T47D (cell line): ENCODE data around the gene ADIRF.
"Not testable (repeated sequence)": the region's sequence is repeated elsewhere in the genome, so short reads cannot be mapped to it uniquely, and the experiment has no call there.

Experiments
- DNase-seq, 2 experiments: peaks; one replicate each; pipeline versions ENCODE4 v3.0.0 to v3.0.0-alpha.2; 2011 to 2012; ENCODE audit warnings: low read depth in 1 of 2, low spot score in 1 of 2
- JUND ChIP-seq: IDR thresholded peaks from 2 replicates; pipeline ENCODE4 v1.6.1; 2012; ENCODE audit warnings: low read depth
- in situ Hi-C: cut with HindIII; loops from 2 replicates; pipeline ENCODE4 v1.10.0; 2016; ENCODE audit warnings: low sequenced_read_pairs, low pct_unique_long_range_greater_than_20kb

Gene ADIRF

DNA sequence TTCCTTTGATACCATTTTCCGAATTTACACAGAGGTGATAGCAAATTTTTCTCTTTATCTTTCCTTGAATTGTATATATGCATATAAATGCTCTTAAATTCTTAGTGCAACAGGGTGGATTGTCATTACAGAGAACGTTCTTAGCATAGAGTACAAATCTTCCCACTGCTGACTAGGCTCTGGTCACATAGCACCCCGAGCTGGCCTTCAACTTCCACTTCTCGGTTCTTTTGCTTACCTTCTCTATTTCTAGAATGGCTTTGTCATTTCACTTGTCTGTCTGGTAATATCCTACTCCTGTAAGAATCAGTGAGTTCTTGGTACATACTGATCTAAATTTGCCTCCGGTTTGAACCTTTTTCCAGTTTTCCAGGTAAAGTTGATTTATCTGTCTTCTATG, 13.4 kb downstream of the ADIRF start:
- in situ Hi-C loops = no loop called here
- TF ChIP-seq JUND = no peak
- no peak for DNase-seq

DNA sequence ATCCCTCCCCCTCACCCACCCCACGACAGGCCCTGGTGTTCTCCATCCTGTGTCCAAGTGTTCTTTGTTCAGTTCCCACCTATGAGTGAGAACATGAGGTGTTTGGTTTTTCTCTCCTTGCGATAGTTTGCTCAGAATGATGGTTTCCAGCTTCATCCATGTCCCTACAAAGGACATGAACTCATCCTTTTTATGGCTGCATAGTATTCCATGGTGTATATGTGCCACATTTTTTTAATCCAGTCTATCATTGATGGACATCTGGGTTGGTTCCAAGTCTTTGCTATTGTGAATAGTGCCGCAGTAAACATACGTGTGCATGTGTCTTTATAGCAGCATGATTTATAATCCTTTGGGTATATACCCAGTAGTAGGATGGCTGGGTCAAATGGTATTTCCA, 16.2 kb downstream of the ADIRF start:
- in situ Hi-C loops, DNase-seq: not testable (repeated sequence)

DNA sequence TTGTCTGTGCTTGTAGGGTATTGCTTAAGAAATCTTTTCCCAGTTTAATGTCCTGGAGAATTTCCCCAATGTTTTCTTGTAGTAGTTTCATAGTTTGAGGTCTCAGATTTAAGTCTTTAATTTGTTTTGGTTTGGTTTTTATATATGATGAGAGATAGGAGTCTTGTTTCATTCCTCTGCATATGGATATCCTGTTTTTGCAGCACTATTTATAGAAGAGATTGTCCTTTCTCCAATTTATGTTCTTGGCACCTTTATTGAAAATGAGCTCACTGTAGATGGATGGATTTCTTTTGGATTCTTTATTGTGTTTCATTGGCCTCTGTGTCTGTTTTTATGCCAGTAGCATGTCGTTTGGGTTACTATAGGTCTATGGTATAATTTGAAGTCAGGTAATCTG, 20.2 kb downstream of the ADIRF start:
- DNase-seq = no peak
- in situ Hi-C loops = no loop called here
- no peak for TF ChIP-seq JUND

DNA sequence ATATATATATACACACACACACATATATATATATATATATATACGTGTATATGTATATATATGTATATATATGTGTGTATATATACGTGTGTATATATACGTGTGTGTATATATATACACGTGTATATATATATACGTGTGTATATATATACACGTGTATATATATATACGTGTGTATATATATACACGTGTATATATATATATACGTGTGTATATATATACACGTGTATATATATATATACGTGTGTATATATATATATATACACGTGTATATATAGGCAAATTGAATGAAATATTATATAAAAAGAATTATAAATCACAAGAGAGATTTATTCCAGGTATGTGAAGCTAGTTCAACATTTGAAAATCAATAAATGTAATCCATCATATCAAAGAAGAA, 23.1 kb downstream of the ADIRF start:
- DNase-seq, in situ Hi-C loops: not testable (repeated sequence)

DNA sequence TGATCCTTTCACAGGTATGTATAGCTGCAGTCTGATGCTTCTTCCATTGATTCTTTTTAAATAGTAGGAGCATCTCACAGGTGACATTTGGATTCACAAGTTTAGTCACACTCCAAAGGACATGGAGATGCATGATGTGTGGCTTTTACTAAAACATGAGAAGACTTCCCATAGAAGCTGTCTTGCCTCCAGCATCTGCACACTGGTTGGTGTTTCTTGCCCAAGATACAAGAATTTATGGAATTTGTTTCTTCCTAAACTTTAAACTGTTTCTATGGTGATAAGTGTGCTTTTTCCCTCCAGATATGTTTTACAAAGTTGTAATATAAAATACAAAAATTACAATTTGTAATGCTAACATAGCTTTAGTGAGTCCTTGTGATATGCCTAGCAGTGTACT, 24.2 kb downstream of the ADIRF start:
- in situ Hi-C loops = no loop called here
- DNase-seq = no peak
- no peak for TF ChIP-seq JUND

DNA sequence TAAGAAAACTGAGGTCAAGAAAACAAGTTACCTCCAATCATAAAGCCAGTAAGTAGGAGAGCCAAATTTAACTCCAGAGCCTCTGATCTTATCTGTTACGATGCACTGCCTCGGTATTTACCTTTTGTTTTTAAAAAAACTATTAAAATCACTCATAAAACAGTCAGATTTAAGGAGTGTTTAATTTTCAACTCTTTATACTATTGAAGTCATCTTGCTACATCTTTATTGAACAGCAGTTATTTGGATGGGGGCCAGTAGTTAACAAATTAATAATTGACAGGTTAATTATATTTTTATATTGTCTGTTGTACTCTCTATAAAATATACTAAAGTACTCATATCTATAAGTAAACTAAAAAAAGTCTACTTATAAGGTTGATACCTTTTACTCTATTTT, 24.6 kb downstream of the ADIRF start:
- in situ Hi-C loops = no loop called here
- no peak for TF ChIP-seq JUND
- DNase-seq = no peak

DNA sequence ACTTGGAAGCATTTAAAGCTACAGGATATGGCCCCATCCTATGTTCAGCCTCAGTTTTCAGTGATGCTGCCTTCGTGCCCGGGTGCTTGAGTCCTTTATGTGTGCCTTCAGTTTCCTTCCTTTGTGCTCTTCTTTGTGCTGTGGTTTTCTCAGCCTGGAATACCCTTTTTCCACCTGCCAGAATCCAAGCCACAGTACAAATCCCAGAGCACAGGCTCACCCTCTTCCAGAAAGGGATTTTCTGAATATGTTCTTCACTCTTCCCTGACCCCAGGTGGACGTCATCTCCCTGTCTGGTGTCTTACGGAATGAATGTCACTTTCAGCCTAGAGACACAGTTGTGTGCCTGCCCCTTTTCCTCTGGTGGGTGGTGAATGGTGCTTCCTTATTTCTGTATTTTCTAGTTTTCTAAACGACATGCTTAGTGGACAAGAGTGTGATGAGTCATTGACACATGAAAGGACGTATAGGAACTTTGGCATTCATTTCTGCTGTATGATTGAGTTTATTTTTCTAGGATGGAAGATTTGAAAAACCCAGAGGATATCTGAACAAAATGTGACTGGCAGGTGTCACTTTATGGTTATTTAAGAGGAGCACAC, 31.6 kb downstream of the ADIRF start:
- DNase-seq, in situ Hi-C loops: not testable (repeated sequence)

DNA sequence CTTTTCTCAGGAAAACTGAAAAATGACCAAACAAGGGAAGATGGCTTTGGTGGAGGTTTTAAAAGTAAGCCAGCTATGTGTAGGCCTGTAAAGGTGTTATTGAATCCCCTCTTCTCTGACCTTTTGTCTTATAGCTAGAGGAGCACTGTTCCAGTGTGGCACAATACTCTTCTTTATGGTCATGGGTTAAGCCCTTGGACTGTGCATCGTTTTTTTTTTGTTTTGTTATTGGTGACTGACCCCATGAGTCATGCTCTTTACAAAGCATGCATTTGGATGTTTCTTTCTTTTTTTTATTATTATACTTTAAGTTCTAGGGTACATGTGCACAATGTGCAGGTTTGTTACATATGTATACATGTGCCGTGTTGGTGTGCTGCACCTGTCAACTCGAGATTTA, 32.2 kb downstream of the ADIRF start:
- no peak for TF ChIP-seq JUND
- DNase-seq = no peak
- in situ Hi-C loops = no loop called here

DNA sequence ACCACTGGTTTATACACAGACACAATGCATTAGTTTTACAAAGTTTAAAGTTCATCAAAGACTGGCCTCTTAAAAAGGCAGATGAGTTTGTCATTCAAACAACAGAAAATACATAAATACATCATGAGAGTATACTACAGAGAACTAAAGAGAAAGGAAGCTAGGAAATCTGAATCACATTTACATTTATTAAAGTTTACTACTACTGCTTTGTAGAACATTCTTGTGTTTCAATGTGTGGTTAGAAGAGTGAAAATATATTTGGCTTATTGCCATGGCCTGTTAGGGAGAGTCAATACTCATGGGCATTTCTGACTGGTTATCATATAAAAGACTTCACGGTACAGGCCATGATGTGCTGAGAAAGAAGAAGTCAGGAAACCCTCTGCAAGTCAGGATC, 38.8 kb downstream of the ADIRF start:
- in situ Hi-C loops = not testable (repeated sequence)

DNA sequence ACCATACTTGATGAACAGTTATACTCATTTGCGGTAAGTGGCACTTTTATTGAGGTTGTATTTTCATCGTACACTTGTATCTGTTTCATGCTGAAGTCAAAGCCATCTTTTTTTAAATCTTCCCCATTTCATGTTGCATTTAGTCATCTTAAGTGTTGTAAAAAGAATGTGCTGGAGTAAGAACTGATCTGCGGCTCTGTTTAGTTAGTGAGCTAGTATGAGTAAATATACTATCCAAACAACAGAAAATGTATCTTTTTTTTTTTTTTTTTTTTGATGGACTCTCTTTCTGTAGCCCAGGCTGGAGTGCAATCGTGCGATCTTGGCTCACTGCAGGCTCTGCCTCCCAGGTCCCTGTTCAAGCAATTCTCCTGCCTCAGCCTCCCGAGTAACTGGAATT, 39.4 kb downstream of the ADIRF start:
- in situ Hi-C loops = not testable (repeated sequence)
- peak in 1 of 2 experiments; percentile 42 for DNase-seq

More for the DNA sequence above, 38.8 kb downstream of the ADIRF start:
- not testable (repeated sequence) for DNase-seq

DNA sequence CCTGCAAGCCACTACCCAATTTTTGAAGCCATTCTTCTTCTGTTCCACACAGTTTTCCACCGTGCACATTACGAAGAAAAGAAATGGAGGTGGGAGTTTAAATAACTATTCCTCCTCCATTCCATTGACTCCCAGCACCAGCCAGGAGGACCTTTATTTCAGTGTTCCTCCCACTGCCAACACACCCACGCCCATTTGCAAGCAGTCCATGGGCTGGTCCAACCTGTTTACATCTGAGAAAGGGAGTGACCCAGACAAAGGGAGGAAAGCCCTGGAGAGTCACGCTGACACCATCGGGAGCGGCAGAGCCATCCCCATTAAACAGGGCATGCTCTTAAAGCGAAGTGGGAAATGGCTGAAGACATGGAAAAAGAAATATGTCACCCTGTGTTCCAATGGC, 40.0 kb downstream of the ADIRF start:
- in situ Hi-C loops = not testable (repeated sequence)

DNA sequence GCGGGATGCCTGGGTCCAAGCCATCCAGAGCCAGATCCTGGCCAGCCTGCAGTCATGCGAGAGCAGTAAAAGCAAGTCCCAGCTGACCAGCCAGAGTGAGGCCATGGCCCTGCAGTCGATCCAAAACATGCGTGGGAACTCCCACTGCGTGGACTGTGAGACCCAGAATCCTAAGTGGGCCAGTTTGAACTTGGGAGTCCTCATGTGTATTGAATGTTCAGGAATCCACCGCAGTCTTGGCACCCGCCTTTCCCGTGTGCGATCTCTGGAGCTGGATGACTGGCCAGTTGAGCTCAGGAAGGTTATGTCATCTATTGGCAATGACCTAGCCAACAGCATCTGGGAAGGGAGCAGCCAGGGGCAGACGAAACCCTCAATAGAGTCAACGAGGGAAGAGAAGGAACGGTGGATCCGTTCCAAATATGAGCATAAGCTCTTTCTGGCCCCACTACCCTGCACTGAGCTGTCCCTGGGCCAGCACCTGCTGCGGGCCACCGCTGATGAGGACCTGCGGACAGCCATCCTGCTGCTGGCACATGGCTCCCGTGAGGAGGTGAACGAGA, 40.9 kb downstream of the ADIRF start:
- DNase-seq, in situ Hi-C loops: not testable (repeated sequence)

More for the DNA sequence above, 40.0 kb downstream of the ADIRF start:
- peak in 1 of 2 experiments; percentile 94 for DNase-seq

DNA sequence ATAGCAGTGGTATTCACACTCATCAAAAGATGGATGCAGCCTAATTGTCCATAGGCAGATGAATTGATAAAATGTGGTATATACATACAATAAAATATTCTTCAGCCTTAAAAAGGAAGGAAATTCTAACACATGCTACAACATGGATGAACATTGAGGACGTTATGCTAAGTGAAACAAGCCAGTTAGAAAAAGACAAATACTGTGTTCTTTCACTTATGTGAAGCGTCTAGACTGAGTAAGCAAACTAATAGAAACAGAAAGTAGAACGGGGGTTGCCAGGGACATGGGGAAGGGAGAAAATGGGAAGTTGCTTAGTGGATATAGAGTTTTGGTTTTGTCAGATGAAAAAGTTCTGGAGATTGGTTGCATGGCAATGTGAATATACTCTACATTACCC, 45.2 kb downstream of the ADIRF start:
- in situ Hi-C loops, DNase-seq: not testable (repeated sequence)

DNA sequence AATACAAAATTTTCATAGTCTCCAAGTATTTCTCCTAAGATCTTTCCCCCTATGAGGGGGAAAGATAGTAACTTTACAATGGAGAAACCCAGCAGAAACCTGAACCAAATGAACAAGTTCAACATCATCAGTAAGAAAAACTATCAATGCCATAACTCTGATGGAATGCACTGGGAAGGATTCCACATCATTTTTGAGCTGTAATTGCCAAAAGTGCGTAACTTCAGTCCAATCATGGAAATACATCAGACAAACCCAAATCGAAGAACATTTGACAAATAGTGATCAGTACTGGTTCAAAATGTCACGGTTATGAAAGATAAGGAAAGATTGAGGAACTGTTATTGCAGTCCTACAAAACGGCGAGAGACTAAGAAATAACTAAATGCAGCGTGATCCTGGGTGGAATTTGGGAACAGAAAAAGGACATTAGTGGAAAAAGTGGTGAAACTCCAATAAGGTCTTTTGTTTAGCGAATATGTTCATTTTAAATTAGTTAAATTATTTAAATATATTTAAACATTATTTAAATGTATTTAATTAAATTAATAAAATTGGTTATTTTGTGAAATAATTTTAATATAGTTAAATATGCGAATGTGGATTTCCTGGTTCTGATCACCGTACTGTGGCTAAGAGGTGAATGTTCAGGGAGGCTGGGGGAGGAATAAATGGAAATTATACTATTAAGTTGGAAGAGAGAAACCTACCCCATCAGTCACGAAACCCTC, 46.9 kb downstream of the ADIRF start:
- DNase-seq, in situ Hi-C loops: not testable (repeated sequence)

DNA sequence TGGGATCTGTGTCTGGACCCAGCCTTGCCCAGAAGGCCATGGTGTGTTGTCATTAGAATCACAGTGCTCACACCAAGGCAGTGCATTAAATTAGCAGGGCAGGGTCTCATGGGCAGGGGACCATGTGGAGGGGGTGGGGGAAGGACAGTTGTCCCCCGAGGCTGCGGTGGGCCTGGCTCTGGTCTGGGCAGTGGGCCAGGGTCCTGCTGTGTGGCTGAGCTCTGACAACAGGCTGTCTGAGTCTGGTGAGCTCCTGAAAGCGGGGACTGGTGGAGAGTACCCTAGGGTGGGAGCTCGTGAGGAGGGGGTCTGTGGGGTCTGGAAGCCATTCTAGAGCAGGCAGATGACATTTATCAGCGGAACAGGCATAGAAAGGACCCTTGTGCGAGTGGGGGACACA, 49.8 kb downstream of the ADIRF start:
- DNase-seq, in situ Hi-C loops: not testable (repeated sequence)

DNA sequence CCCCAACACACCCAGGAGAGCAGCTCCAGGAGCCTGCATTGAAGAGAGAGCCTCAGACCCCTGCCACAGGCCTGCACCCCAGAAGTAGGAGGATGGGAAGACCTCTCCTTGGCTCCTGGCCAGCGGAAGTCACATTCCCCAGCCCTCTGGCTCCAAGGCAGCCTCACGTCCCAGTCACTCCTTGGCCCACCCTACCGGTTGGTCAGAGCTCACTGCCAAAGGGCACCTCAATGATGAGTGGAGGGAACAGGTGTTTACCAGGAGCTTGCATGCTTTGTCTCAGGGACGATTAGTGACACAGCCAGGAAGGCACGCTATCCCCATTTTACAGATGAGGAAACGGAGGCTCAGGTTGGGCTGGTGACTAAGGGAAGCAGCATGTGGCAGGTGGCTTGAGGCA, 50.8 kb downstream of the ADIRF start:
- DNase-seq = peak in 1 of 2 experiments; percentile 27
- in situ Hi-C loops = not testable (repeated sequence)

DNA sequence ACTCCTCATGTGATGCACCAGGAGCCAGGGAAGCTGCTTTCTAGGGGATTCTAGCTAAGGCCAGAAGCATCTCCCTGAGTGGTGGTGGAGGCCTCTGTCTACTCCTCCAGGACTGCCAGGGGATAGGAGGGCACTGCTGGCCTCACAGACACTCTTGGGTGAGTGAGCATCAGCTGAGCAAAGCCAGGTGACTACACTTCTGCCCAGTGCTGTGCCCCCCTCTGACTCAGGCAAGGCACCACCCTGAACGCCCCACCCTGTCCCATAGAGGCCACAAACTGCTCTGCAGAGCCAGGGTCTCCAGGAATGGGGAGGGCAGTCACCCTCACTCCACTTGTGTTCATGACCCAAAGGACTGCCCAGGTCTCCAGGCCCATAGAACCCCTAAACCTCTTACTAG, 51.2 kb downstream of the ADIRF start:
- in situ Hi-C loops, DNase-seq: not testable (repeated sequence)

DNA sequence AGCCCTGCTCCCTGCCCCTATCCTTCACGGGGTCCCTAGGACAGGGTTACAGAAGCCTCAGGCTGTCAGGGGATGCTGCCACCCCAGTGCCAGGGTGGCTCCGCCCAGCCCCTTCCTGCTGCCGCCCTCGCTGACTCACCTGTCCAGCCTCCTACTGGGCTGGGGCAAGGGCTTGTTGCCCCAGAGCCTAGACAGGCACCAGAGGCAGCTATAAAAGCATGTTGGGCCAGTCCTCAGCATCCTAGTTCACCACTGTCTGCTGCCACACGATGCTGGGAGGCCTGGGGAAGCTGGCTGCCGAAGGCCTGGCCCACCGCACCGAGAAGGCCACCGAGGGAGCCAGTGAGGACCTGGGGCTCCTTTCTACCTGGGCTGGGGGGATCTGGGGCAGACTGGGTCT, 51.8 kb downstream of the ADIRF start, which contains the start of gene FAM25A:
FAM25A (plus strand) TSS at position 239 of the 400 bp plus-strand sequence; CDS start at position 270, 31 bp downstream.
- DNase-seq = peak in 1 of 2 experiments; percentile 58
- in situ Hi-C loops = not testable (repeated sequence)
